HepG2 (cell line): ENCODE data around the gene ANKMY2. TPM values are rescaled to one million over a fixed set of nuclear protein-coding genes. Genes with fewer than 3 reads are reported as not detected.

ENCODE experiments used
- ATAC-seq: fragments of 200-7000 bp; cut with Tn5 transposase; 3 replicates; pipeline ENCODE4 v1.9.1; 2020; ENCODE audit warnings: mild to moderate bottlenecking, moderate library complexity
- BruUV-seq: library from RNA; stranded (reverse); fragments of 400-500 nt; replicated peaks from 2 replicates; lab custom pipeline; 2021; lab: Mats Ljungman, UMichigan
- CTCF ChIA-PET: fragments of 300-600 bp; formaldehyde crosslinking; extraction: SDS; loops from one replicate; lab custom pipeline; 2021; ENCODE audit warnings: low total read pairs, inconsistent platforms, low intra/inter-chr PET ratio; lab: Yijun Ruan, JAX
- POLR2A ChIA-PET: fragments of 350-600 bp; sonication (Branson Sonifier 250); formaldehyde crosslinking; loops from one replicate; lab custom pipeline; 2020; ENCODE audit warnings: antibody characterized with exemption, inconsistent platforms; lab: Yijun Ruan, JAX
- DNase-seq: peaks from one replicate; pipeline ENCODE4 v3.0.0-alpha.2; 2015; ENCODE audit warnings: low spot score
- FAIRE-seq: peaks from 3 replicates; lab custom pipeline; 2011; peaks lifted over from hg19 to GRCh38; lab: Jason Lieb, UNC
- H2AFZ ChIP-seq: one replicate; pipeline ENCODE4 v1.6.1; 2011; ENCODE audit warnings: low read length, inconsistent platforms
- H3K27ac ChIP-seq: fragments of 300-600 bp; 3 replicates; pipeline ENCODE4 v1.8.0; 2011; ENCODE audit warnings: mixed run types, mild to moderate bottlenecking, mixed read lengths, low read length, inconsistent platforms; ENCODE audit not compliant: insufficient read depth; ENCODE audit errors: extremely low read length
- H3K27me3 ChIP-seq, 2 experiments: fragments of 200-600 bp in 1 of 2; 2 replicates in 1 of 2; 3 replicates in 1 of 2; pipeline versions ENCODE4 v1.6.0 to v1.8.0; 2011; ENCODE audit warnings: low read length in 2 of 2, mild to moderate bottlenecking in 2 of 2, moderate library complexity in 2 of 2, inconsistent platforms in 1 of 2; ENCODE audit not compliant: insufficient read depth in 2 of 2, control insufficient read depth in 1 of 2
- H3K36me3 ChIP-seq, 2 experiments: fragments of 200-600 bp in 1 of 2; replicated peaks in 1 of 2; 2 replicates in 1 of 2; 3 replicates in 1 of 2; pipeline versions ENCODE4 v1.5.1 to v1.8.0; 2011; ENCODE audit warnings: low read length in 2 of 2, inconsistent platforms in 1 of 2; ENCODE audit not compliant: insufficient read depth in 2 of 2, control insufficient read depth in 1 of 2
- H3K4me1 ChIP-seq: 2 replicates; pipeline ENCODE4 v1.5.1; 2012; ENCODE audit warnings: low read length, inconsistent platforms; ENCODE audit not compliant: insufficient read depth
- H3K4me2 ChIP-seq: 2 replicates; pipeline ENCODE4 v1.6.0; 2011; ENCODE audit warnings: low read depth, low read length, inconsistent platforms
- H3K4me3 ChIP-seq, 3 experiments: fragments of 200-600 bp in 1 of 3; sonication (generic), shearing (Covaris generic) in 1 of 3; replicated peaks in 1 of 3; 2 replicates each; pipeline ENCODE4 v1.5.1; 2011 to 2016; ENCODE audit warnings: low read length in 3 of 3, inconsistent platforms in 2 of 3, low read depth in 2 of 3, mild to moderate bottlenecking in 2 of 3, control low read depth in 1 of 3, mixed read lengths in 1 of 3; ENCODE audit not compliant: insufficient read depth in 1 of 3
- H3K79me2 ChIP-seq: one replicate; pipeline ENCODE4 v1.6.1; 2011; ENCODE audit warnings: low read length, inconsistent platforms; ENCODE audit not compliant: insufficient read depth
- H3K9ac ChIP-seq: 2 replicates; pipeline ENCODE4 v1.6.0; 2011; ENCODE audit warnings: mild to moderate bottlenecking, low read depth, low read length, inconsistent platforms; ENCODE audit not compliant: insufficient read depth
- H3K9me3 ChIP-seq: 2 replicates; pipeline ENCODE4 v1.5.1; 2012; ENCODE audit warnings: mild to moderate bottlenecking, low read length
- H4K20me1 ChIP-seq: 2 replicates; pipeline ENCODE4 v1.6.0; 2011; ENCODE audit warnings: inconsistent platforms, mild to moderate bottlenecking, low read length, moderate library complexity; ENCODE audit not compliant: insufficient read depth
- EEA1 ChIP-seq: sonication (generic); formaldehyde crosslinking; IDR thresholded peaks from 2 replicates; pipeline ENCODE4 v1.5.1; 2020; ENCODE audit warnings: mild to moderate bottlenecking, missing genetic modification reagents, borderline replicate concordance
- HMG20B ChIP-seq: conservative IDR thresholded peaks from 2 replicates; pipeline ENCODE4 v1.6.1; 2016; ENCODE audit warnings: missing genetic modification reagents, missing compliant biosample characterization
- REL ChIP-seq: sonication (generic); formaldehyde crosslinking; conservative IDR thresholded peaks from 2 replicates; pipeline ENCODE4 v1.8.0; 2022; ENCODE audit warnings: mild to moderate bottlenecking, missing genetic modification reagents, moderate library complexity
- TAF15 ChIP-seq: fragments of 200-400 bp; formaldehyde crosslinking; IDR thresholded peaks from one replicate; pipeline ENCODE4 v1.6.1; 2018; ENCODE audit warnings: mild to moderate bottlenecking, low read depth, low read length; ENCODE audit not compliant: poor library complexity, severe bottlenecking
- U2AF1 ChIP-seq: fragments of 200-400 bp; formaldehyde crosslinking; optimal IDR thresholded peaks from 2 replicates; pipeline ENCODE3; 2017; ENCODE audit warnings: mild to moderate bottlenecking, low read depth, low read length
- ZBTB38 ChIP-seq: sonication (generic); formaldehyde crosslinking; IDR thresholded peaks from 2 replicates; pipeline ENCODE4 v1.5.1; 2020; ENCODE audit warnings: mild to moderate bottlenecking, missing genetic modification reagents
- ZNF333 ChIP-seq: sonication (generic); formaldehyde crosslinking; IDR thresholded peaks from 2 replicates; pipeline ENCODE4 v1.4.0; 2020; ENCODE audit warnings: mild to moderate bottlenecking, missing genetic modification reagents, borderline replicate concordance
- ZNF557 ChIP-seq: sonication (generic); formaldehyde crosslinking; IDR thresholded peaks from 2 replicates; pipeline ENCODE4 v1.4.0; 2020; ENCODE audit warnings: missing genetic modification reagents
- WGBS: methylation state at CpG from one replicate; pipeline ENCODE4 v1.1.6; 2017; ENCODE audit warnings: low lambda C conversion rate; 5-methylcytosine and 5-hydroxymethylcytosine counted together
- in situ Hi-C: cut with HindIII; loops from 2 replicates; pipeline ENCODE4 v1.10.0; 2017; ENCODE audit warnings: low pct_unique_long_range_greater_than_20kb; ENCODE audit not compliant: extremely low pct_ligation_motif_present
- intact Hi-C: fragments of 100-400 bp; cut with micrococcal nuclease; formaldehyde crosslinking; loops from one replicate; pipeline ENCODE4 v1.10.0; 2022; ENCODE audit not compliant: unreplicated experiment
- polyA plus RNA-seq, 8 experiments: library from polyadenylated mRNA; depleted of rRNA in 3 of 8; stranded (reverse) in 7 of 8; unstranded in 1 of 8; fragments of >200 nt; fragmentation: Illumina TruSeq in 4 of 8; extraction: Trizol in 4 of 8; gene quantifications; 2 replicates each; pipeline versions ENCODE4 v1.2.1 to v1.2.3, GENCODE V29; 2011 to 2016; ENCODE audit warnings: low read depth in 4 of 8, missing spikeins in 1 of 8, mixed read lengths in 1 of 8; ENCODE audit not compliant: insufficient read depth in 1 of 8
- total RNA-seq, 5 experiments: library from RNA; depleted of rRNA; stranded (reverse); fragments of >200 nt; fragmentation: Illumina TruSeq; extraction: Trizol; gene quantifications; 2 replicates each; pipeline ENCODE4 v1.2.3, GENCODE V29; 2016; ENCODE audit warnings: low read depth in 1 of 5
- TF ChIP-seq, protein P1 (sequence below): sonication (generic); formaldehyde crosslinking; IDR thresholded peaks from 2 replicates; pipeline ENCODE4 v1.4.0; 2020; ENCODE audit warnings: mild to moderate bottlenecking, low read depth, missing genetic modification reagents
- TF ChIP-seq, protein P2 (sequence below): sonication (generic); formaldehyde crosslinking; IDR thresholded peaks from 2 replicates; pipeline ENCODE4 v1.5.0; 2020; ENCODE audit warnings: missing genetic modification reagents
- TF ChIP-seq, protein P3 (sequence below): sonication (generic); formaldehyde crosslinking; IDR thresholded peaks from 2 replicates; pipeline ENCODE4 v1.5.1; 2020; ENCODE audit warnings: mild to moderate bottlenecking, moderate library complexity, missing genetic modification reagents
- TF ChIP-seq, protein P4 (sequence below): sonication (generic); formaldehyde crosslinking; IDR thresholded peaks from 2 replicates; pipeline ENCODE4 v1.4.0; 2020; ENCODE audit warnings: missing genetic modification reagents
- TF ChIP-seq, protein P5 (sequence below): sonication (generic); formaldehyde crosslinking; IDR thresholded peaks from 2 replicates; pipeline ENCODE4 v1.4.0; 2020; ENCODE audit warnings: mild to moderate bottlenecking, missing genetic modification reagents

ANKMY2 gene
- total and polyA plus RNA-seq, 2 of the 13 experiments (the other 11 are each of a cell fraction or from before 2014, with no cell fraction given): 12.2 to 21.6 TPM

DNA sequence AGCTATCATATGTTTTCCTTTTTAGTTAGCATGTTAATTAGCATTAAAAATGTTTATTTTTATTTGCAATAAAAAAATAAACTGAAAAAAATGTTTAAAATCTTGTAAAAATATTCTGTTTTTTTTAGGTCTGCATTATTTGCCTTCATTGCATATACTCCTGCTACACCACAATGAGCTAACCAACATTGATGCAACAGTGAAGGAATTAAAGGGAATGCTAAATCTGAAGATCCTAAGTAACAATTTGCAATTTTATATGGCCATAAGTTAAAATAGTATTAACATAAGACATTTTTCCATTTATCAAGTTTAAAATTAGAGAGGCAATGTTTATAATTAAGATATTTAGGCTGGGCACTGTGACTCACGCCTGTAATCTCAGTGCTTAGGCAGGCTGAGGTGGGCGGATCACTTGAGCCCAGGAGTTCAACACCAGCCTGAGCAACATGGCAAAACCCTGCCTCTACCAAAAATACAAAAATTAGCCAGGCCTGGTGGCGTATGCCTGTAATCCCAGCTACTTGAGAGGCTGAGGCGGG, 86.7 kb downstream of the ANKMY2 start (continued):
- TF ChIP-seq U2AF1 (no peak), ZNF333 (no peak), TAF15 (no peak), ZBTB38 (no peak), ZNF557 (CRISPR knock-in tag) (no peak), EEA1 (CRISPR knock-in tag) (no peak)
- TF ChIP-seq, protein P1, sequence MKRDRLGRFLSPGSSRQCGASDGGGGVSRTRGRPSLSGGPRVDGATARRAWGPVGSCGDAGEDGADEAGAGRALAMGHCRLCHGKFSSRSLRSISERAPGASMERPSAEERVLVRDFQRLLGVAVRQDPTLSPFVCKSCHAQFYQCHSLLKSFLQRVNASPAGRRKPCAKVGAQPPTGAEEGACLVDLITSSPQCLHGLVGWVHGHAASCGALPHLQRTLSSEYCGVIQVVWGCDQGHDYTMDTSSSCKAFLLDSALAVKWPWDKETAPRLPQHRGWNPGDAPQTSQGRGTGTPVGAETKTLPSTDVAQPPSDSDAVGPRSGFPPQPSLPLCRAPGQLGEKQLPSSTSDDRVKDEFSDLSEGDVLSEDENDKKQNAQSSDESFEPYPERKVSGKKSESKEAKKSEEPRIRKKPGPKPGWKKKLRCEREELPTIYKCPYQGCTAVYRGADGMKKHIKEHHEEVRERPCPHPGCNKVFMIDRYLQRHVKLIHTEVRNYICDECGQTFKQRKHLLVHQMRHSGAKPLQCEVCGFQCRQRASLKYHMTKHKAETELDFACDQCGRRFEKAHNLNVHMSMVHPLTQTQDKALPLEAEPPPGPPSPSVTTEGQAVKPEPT (CRISPR knock-in tag): no peak

DNA sequence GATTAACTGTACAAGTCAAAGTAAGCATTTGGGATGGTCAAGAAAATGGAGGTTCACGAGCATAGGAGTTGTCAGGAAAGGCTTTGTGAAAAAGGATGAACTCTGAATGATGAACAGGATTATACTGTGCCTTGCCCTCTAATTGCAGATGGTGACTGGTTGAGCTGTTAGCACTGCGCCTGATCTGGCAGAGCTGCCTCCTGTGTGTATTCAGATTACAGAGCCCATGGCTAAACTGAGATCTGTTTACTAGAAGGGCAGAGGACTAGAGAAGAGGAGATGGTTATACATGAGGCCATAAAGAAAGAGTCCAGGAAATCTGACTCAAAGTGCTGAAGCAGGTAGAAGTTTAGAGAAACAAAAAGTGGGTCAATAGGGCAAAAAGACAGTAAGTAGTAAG, 89.2 kb downstream of the ANKMY2 start:
- no peak for FAIRE-seq
- in situ Hi-C loops: no loop called here
- POLR2A ChIA-PET: no interaction called here
- BruUV-seq: no TSS peak
- Histone ChIP-seq H3K79me2 (no peaks in the 10 kb centered on the region), H3K36me3 (no peaks in the 10 kb centered on the region), H3K4me2 (no peak overlapping the region), H3K27ac (no peak overlapping the region), H3K27me3 (no peaks in the 10 kb centered on the region), H3K9me3 (no peaks in the 10 kb centered on the region), H2AFZ (no peak overlapping the region), H4K20me1 (no peaks in the 10 kb centered on the region), H3K9ac (no peak overlapping the region), H3K4me1 (no peaks in the 10 kb centered on the region), H3K4me3 (no peak overlapping the region)
- CTCF ChIA-PET: no interaction called here
- intact Hi-C loops: no loop called here
- TF ChIP-seq, protein P2, sequence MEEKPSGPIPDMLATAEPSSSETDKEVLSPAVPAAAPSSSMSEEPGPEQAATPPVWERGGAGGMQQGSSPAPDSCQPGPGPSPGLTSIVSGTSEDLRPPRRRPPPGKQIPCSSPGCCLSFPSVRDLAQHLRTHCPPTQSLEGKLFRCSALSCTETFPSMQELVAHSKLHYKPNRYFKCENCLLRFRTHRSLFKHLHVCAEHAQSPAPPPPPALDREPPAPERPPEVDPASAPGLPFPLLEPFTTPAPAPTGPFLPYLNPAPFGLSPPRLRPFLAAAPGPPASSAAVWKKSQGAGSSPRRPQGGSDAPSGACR (CRISPR knock-in tag): no peak
- TF ChIP-seq HMG20B (no peak), REL (CRISPR knock-in tag) (no peak)
- TF ChIP-seq, protein P3, sequence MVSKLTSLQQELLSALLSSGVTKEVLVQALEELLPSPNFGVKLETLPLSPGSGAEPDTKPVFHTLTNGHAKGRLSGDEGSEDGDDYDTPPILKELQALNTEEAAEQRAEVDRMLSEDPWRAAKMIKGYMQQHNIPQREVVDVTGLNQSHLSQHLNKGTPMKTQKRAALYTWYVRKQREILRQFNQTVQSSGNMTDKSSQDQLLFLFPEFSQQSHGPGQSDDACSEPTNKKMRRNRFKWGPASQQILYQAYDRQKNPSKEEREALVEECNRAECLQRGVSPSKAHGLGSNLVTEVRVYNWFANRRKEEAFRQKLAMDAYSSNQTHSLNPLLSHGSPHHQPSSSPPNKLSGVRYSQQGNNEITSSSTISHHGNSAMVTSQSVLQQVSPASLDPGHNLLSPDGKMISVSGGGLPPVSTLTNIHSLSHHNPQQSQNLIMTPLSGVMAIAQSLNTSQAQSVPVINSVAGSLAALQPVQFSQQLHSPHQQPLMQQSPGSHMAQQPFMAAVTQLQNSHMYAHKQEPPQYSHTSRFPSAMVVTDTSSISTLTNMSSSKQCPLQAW (CRISPR knock-in tag): no peak
- TF ChIP-seq, protein P4, sequence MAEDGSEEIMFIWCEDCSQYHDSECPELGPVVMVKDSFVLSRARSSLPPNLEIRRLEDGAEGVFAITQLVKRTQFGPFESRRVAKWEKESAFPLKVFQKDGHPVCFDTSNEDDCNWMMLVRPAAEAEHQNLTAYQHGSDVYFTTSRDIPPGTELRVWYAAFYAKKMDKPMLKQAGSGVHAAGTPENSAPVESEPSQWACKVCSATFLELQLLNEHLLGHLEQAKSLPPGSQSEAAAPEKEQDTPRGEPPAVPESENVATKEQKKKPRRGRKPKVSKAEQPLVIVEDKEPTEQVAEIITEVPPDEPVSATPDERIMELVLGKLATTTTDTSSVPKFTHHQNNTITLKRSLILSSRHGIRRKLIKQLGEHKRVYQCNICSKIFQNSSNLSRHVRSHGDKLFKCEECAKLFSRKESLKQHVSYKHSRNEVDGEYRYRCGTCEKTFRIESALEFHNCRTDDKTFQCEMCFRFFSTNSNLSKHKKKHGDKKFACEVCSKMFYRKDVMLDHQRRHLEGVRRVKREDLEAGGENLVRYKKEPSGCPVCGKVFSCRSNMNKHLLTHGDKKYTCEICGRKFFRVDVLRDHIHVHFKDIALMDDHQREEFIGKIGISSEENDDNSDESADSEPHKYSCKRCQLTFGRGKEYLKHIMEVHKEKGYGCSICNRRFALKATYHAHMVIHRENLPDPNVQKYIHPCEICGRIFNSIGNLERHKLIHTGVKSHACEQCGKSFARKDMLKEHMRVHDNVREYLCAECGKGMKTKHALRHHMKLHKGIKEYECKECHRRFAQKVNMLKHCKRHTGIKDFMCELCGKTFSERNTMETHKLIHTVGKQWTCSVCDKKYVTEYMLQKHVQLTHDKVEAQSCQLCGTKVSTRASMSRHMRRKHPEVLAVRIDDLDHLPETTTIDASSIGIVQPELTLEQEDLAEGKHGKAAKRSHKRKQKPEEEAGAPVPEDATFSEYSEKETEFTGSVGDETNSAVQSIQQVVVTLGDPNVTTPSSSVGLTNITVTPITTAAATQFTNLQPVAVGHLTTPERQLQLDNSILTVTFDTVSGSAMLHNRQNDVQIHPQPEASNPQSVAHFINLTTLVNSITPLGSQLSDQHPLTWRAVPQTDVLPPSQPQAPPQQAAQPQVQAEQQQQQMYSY (CRISPR knock-in tag): no peak
- TF ChIP-seq, protein P5, sequence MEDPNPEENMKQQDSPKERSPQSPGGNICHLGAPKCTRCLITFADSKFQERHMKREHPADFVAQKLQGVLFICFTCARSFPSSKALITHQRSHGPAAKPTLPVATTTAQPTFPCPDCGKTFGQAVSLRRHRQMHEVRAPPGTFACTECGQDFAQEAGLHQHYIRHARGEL: no peak
- ATAC-seq: no peak
- WGBS: 0% methylated on average over 2 of the region's 2 CpGs
- DNase-seq: no peak
